H9 (cell line): ENCODE results near the gene FREY1. TPM values are rescaled to one million over a fixed set of nuclear protein-coding genes. Genes with fewer than 3 reads are reported as not detected.

Experiments used
- DNase-seq: peaks from one replicate; pipeline ENCODE4 v3.0.0-alpha.2; 2017
- H2AFZ ChIP-seq: one replicate; pipeline ENCODE4 v1.6.1; 2013; ENCODE audit warnings: mild to moderate bottlenecking, low read length, control low read depth, moderate library complexity
- H2AK5ac ChIP-seq: 2 replicates; pipeline ENCODE4 v1.6.1; 2013; ENCODE audit warnings: low read length, control low read depth, mixed read lengths; ENCODE audit not compliant: insufficient read length
- H2BK120ac ChIP-seq: one replicate; pipeline ENCODE4 v1.6.1; 2013; ENCODE audit warnings: low read depth, mild to moderate bottlenecking, low read length, control low read depth, inconsistent platforms; ENCODE audit not compliant: poor library complexity, severe bottlenecking
- H2BK12ac ChIP-seq: 2 replicates; pipeline ENCODE4 v1.6.1; 2013; ENCODE audit warnings: low read length, control low read depth, mixed read lengths, low read depth; ENCODE audit not compliant: insufficient read length
- H2BK15ac ChIP-seq: 2 replicates; pipeline ENCODE4 v1.6.1; 2013; ENCODE audit warnings: low read depth, low read length, control low read depth
- H2BK20ac ChIP-seq: one replicate; pipeline ENCODE4 v1.6.1; 2013; ENCODE audit warnings: low read depth, mild to moderate bottlenecking, low read length, control low read depth, inconsistent platforms; ENCODE audit not compliant: poor library complexity, severe bottlenecking
- H2BK5ac ChIP-seq: 2 replicates; pipeline ENCODE4 v1.6.1; 2013; ENCODE audit warnings: low read length, control low read depth, mixed read lengths; ENCODE audit not compliant: insufficient read length
- H3K14ac ChIP-seq: 2 replicates; pipeline ENCODE4 v1.6.1; 2013; ENCODE audit warnings: low read length, control low read depth; ENCODE audit not compliant: insufficient read depth
- H3K18ac ChIP-seq: 2 replicates; pipeline ENCODE4 v1.6.1; 2013; ENCODE audit warnings: low read depth, mild to moderate bottlenecking, mixed read lengths, low read length, control low read depth; ENCODE audit not compliant: insufficient read length
- H3K23ac ChIP-seq: 2 replicates; pipeline ENCODE4 v1.6.1; 2013; ENCODE audit warnings: low read length, control low read depth, mixed read lengths, low read depth; ENCODE audit not compliant: insufficient read length
- H3K23me2 ChIP-seq: 2 replicates; pipeline ENCODE4 v1.6.1; 2013; ENCODE audit warnings: low read depth, mild to moderate bottlenecking, mixed read lengths, low read length, control low read depth; ENCODE audit not compliant: insufficient read length, poor library complexity, severe bottlenecking
- H3K27ac ChIP-seq: 2 replicates; pipeline ENCODE4 v1.5.1; 2013; ENCODE audit warnings: low read length, control low read depth, mixed read lengths, low read depth; ENCODE audit not compliant: insufficient read length
- H3K27me3 ChIP-seq: 2 replicates; pipeline ENCODE4 v1.6.1; 2013; ENCODE audit warnings: low read length, control low read depth, inconsistent platforms; ENCODE audit not compliant: insufficient read depth
- H3K4ac ChIP-seq: 2 replicates; pipeline ENCODE4 v1.6.1; 2013; ENCODE audit warnings: low read depth, mild to moderate bottlenecking, control low read depth, inconsistent platforms, low read length, moderate library complexity
- H3K4me1 ChIP-seq: 2 replicates; pipeline ENCODE4 v1.6.1; 2013; ENCODE audit warnings: low read length, control low read depth, inconsistent platforms; ENCODE audit not compliant: insufficient read depth
- H3K4me2 ChIP-seq: 2 replicates; pipeline ENCODE4 v1.6.1; 2013; ENCODE audit warnings: low read length, control low read depth, mixed read lengths; ENCODE audit not compliant: insufficient read length, insufficient read depth
- H3K56ac ChIP-seq: 2 replicates; pipeline ENCODE4 v1.6.1; 2013; ENCODE audit warnings: low read depth, mild to moderate bottlenecking, mixed read lengths, low read length, control low read depth; ENCODE audit not compliant: insufficient read length
- H3K79me1 ChIP-seq: 2 replicates; pipeline ENCODE4 v1.6.1; 2013; ENCODE audit warnings: low read depth, mild to moderate bottlenecking, moderate library complexity, low read length, control low read depth, inconsistent platforms; ENCODE audit not compliant: insufficient read depth, poor library complexity, severe bottlenecking
- H3K79me2 ChIP-seq: 2 replicates; pipeline ENCODE4 v1.6.1; 2013; ENCODE audit warnings: low read length, control low read depth, inconsistent platforms; ENCODE audit not compliant: insufficient read depth
- H3K9ac ChIP-seq: 2 replicates; pipeline ENCODE4 v1.6.1; 2013; ENCODE audit warnings: low read length, control low read depth, mixed read lengths; ENCODE audit not compliant: insufficient read length; ENCODE audit errors: extremely low read depth
- H3K9me3 ChIP-seq: one replicate; pipeline ENCODE4 v1.6.1; 2013; ENCODE audit warnings: low read depth, low read length, inconsistent platforms; ENCODE audit not compliant: control insufficient read depth
- H3T11ph ChIP-seq: one replicate; pipeline ENCODE4 v1.6.1; 2013; ENCODE audit warnings: mild to moderate bottlenecking, low read length, control low read depth, inconsistent platforms
- H4K20me1 ChIP-seq: one replicate; pipeline ENCODE4 v1.6.1; 2013; ENCODE audit not compliant: control insufficient read depth, insufficient read length, insufficient read depth
- H4K5ac ChIP-seq: 2 replicates; pipeline ENCODE4 v1.6.1; 2013; ENCODE audit warnings: low read depth, mild to moderate bottlenecking, mixed read lengths, low read length, control low read depth; ENCODE audit not compliant: insufficient read length
- H4K8ac ChIP-seq: replicated peaks from 2 replicates; pipeline ENCODE4 v1.6.1; 2013; ENCODE audit warnings: low read length, control low read depth, mixed read lengths, low read depth; ENCODE audit not compliant: insufficient read length
- H4K91ac ChIP-seq: 2 replicates; pipeline ENCODE4 v1.6.1; 2013; ENCODE audit warnings: low read depth, mild to moderate bottlenecking, moderate library complexity, mixed read lengths, low read length, control low read depth; ENCODE audit not compliant: insufficient read length
- H3K27ac Mint-ChIP-seq, 3 experiments: 2 replicates in 2 of 3; 3 replicates in 1 of 3; pipeline ENCODE4 v1.8.0; 2020 to 2021; ENCODE audit warnings: mixed read lengths in 3 of 3, mild to moderate bottlenecking in 1 of 3, moderate library complexity in 1 of 3
- H3K27me3 Mint-ChIP-seq: 2 replicates; pipeline ENCODE4 v1.8.0; 2021; ENCODE audit warnings: low read depth, mild to moderate bottlenecking, moderate library complexity, mixed read lengths
- H3K36me3 Mint-ChIP-seq, 3 experiments: 2 replicates in 2 of 3; 3 replicates in 1 of 3; pipeline ENCODE4 v1.8.0; 2020 to 2021; ENCODE audit warnings: low read depth in 3 of 3, mixed read lengths in 3 of 3; ENCODE audit not compliant: insufficient read depth in 1 of 3
- H3K4me1 Mint-ChIP-seq, 2 experiments: 2 replicates each; pipeline ENCODE4 v1.8.0; 2020; ENCODE audit warnings: mixed read lengths in 2 of 2
- H3K4me3 Mint-ChIP-seq, 2 experiments: 2 replicates in 1 of 2; 3 replicates in 1 of 2; pipeline ENCODE4 v1.8.0; 2020 to 2021; ENCODE audit warnings: mild to moderate bottlenecking in 2 of 2, mixed read lengths in 2 of 2, moderate library complexity in 1 of 2
- H3K9me3 Mint-ChIP-seq, 2 experiments: 2 replicates in 1 of 2; 3 replicates in 1 of 2; pipeline ENCODE4 v1.8.0; 2020; ENCODE audit warnings: mild to moderate bottlenecking in 2 of 2, mixed read lengths in 2 of 2, moderate library complexity in 1 of 2
- WGBS: extraction: QIAGEN DNeasy Blood & Tissue Kit; methylation state at CpG from one replicate; pipeline ENCODE4 v1.1.7; 2013; ENCODE audit warnings: missing lambda C conversion rate, low lambda C conversion rate, mixed read lengths; ENCODE audit not compliant: insufficient read length; ENCODE audit errors: extremely low coverage; 5-methylcytosine and 5-hydroxymethylcytosine counted together
- total RNA-seq: library from RNA; stranded (reverse); gene quantifications from 2 replicates; pipeline ENCODE4 v1.2.1, GENCODE V29; 2021
- TF ChIP-seq, protein P1 (sequence below): fragments of 200-600 bp; sonication (generic); conservative IDR thresholded peaks from 3 replicates; pipeline ENCODE4 v1.8.0; 2021; ENCODE audit warnings: antibody characterized with exemption, mild to moderate bottlenecking

FREY1 gene
- total RNA-seq, 1 experiment from 2014 or later = 2.1 TPM

DNA sequence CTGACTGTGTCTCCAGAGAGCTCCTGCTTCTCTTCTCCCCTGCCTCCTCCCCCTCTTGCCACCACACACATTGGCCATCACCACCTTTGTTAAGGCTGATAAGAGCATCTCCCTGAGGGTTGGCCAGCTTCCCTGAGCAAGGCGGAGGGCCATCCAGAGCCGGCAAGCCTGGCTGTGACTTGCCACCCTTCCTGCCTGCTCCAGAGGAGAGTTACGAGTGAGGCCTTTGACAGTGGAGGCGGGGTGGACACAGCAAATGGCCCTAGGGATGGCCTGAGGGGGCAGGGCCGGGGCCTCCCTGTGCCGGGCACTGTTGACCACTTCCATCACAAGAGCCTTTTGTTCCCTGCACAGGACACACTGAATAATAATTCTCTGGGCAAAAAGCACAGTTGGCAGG lies 5.4 kb downstream of the FREY1 start:
- no peaks in the 10 kb centered on the region for H4K20me1 ChIP-seq
- no peaks in the 10 kb centered on the region for H3K9me3 Mint-ChIP-seq
- H2BK5ac ChIP-seq = no peak overlapping the region
- peaks cover 10% of the 10 kb centered on the region for H3K23me2 ChIP-seq
- peaks cover 6% of the 10 kb centered on the region for H3K27me3 Mint-ChIP-seq
- no peak overlapping the region for H3K9ac ChIP-seq
- TF ChIP-seq, protein P1, sequence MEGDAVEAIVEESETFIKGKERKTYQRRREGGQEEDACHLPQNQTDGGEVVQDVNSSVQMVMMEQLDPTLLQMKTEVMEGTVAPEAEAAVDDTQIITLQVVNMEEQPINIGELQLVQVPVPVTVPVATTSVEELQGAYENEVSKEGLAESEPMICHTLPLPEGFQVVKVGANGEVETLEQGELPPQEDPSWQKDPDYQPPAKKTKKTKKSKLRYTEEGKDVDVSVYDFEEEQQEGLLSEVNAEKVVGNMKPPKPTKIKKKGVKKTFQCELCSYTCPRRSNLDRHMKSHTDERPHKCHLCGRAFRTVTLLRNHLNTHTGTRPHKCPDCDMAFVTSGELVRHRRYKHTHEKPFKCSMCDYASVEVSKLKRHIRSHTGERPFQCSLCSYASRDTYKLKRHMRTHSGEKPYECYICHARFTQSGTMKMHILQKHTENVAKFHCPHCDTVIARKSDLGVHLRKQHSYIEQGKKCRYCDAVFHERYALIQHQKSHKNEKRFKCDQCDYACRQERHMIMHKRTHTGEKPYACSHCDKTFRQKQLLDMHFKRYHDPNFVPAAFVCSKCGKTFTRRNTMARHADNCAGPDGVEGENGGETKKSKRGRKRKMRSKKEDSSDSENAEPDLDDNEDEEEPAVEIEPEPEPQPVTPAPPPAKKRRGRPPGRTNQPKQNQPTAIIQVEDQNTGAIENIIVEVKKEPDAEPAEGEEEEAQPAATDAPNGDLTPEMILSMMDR = no peak
- no peak for DNase-seq
- no peak overlapping the region for H3K23ac ChIP-seq
- peaks cover 11 to 20% of the 10 kb centered on the region in 2 experiments for H3K4me1 Mint-ChIP-seq
- no peaks in the 10 kb centered on the region for H3K79me2 ChIP-seq
- H3K36me3 Mint-ChIP-seq = peaks cover 10 to 36% (median 19%) of the 10 kb centered on the region in 3 experiments
- H3K27ac Mint-ChIP-seq = no peak overlapping the region; a peak in 1 of 7 replicates
- H3K4ac ChIP-seq = no peak overlapping the region
- H3K56ac ChIP-seq = no peak overlapping the region
- no peaks in the 10 kb centered on the region; the same call in 1 of the 2 replicates for H3K27me3 ChIP-seq
- no CpG with 5 or more reads among the region's 6 CpGs for WGBS
- no peak overlapping the region for H3K14ac ChIP-seq
- H3K27ac ChIP-seq = no peak overlapping the region
- H3K79me1 ChIP-seq = no peaks in the 10 kb centered on the region
- no peak overlapping the region for H2BK15ac ChIP-seq
- no peak overlapping the region for H4K91ac ChIP-seq
- H3K4me2 ChIP-seq = no peak overlapping the region
- H2AFZ ChIP-seq = no peak overlapping the region
- no peak overlapping the region for H2BK12ac ChIP-seq
- no peak overlapping the region; a peak in 1 of 5 replicates for H3K4me3 Mint-ChIP-seq
- H2BK20ac ChIP-seq = no peak overlapping the region
- H2BK120ac ChIP-seq = no peak overlapping the region
- H4K5ac ChIP-seq = no peak overlapping the region
- no peak overlapping the region for H3K18ac ChIP-seq
- no peaks in the 10 kb centered on the region for H3K9me3 ChIP-seq
- H3T11ph ChIP-seq = no peak overlapping the region
- no peak overlapping the region for H4K8ac ChIP-seq
- H3K4me1 ChIP-seq = no peaks in the 10 kb centered on the region
- H2AK5ac ChIP-seq = no peak overlapping the region
